ENCODE data around the gene PLIN1. TPM values are rescaled to one million over a fixed set of nuclear protein-coding genes. Genes with fewer than 3 reads are reported as not detected.

PLIN1 gene
- total and polyA plus RNA-seq, 2 donors (not counting 3 experiments of a cell fraction or from before 2014, with no cell fraction given), result 0.07 TPM; not detected in 1

DNA sequence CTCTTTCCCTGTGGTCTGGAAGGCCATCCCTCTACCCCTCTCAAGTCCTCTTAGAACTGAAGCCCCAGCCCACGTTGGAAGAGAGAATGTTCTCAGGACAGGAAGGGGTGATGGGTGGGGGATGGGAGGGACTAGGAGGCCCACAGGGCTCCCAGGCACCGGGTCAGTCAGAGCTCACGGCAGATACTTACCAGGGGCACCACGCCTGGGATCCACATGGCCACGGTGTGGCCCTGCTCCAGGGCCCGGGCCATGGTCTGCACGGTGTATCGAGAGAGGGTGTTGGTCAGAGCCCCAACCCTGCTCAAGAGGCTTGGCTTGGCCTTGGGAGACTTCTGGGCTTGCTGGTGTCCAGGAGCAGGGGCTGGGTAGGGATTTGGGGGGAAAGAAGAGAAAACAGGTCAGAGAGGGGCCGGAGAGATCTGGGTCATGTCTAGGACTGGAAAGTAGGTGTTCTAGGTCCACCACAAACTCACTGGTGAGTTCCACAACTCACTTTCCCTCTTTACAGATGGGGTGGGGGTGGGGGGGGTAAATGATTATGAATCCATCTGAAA lies 9.8 kb downstream of the PLIN1 start:
- Histone ChIP-seq H3K27ac (ENCODE audit: insufficient read depth, low read depth, low read length) (no peak overlapping the region), H3K9me3 (replicated peaks; ENCODE audit: control insufficient read depth, insufficient read depth, low read length) (no peaks in the 10 kb centered on the region), H3K9me1 (replicated peaks; ENCODE audit: control insufficient read depth, extremely low read depth, insufficient read depth, low read length) (no peaks in the 10 kb centered on the region), H3K4me3 (replicated peaks in 1 of 3; ENCODE audit: insufficient read depth in 1 of 3, low read depth in 1 of 3, low read length in 3 of 3) (no peak overlapping the region), H3K27me3 (ENCODE audit: control insufficient read depth in 2 of 2, insufficient read depth in 2 of 2, low read length in 2 of 2) (no peaks in the 10 kb centered on the region), H4K20me1 (replicated peaks; ENCODE audit: control insufficient read depth, extremely low read depth, insufficient read depth, low read length) (no peaks in the 10 kb centered on the region), H3K4me1 (ENCODE audit: control insufficient read depth, extremely low read depth, insufficient read depth, low read length) (peaks cover 9% of the 10 kb centered on the region), H3K4me2 (ENCODE audit: insufficient read depth, low read length) (no peak overlapping the region), H3K9ac (replicated peaks; ENCODE audit: extremely low read depth, insufficient read depth, low read length) (no peak overlapping the region), H3K79me2 (ENCODE audit: control insufficient read depth, insufficient read depth, low read length) (no peaks in the 10 kb centered on the region), H2AFZ (ENCODE audit: low read depth, low read length) (no peak overlapping the region), H3K36me3 (ENCODE audit: control insufficient read depth in 2 of 2, extremely low read depth in 1 of 2, insufficient read depth in 2 of 2, low read length in 2 of 2) (no peaks in the 10 kb centered on the region)
- intact Hi-C loops (cut with micrococcal nuclease) (no loop called here), dilution Hi-C loops (cut with MboI; ENCODE audit: extremely low pct_ligation_motif_present, low sequenced_read_pairs) (no loop called here)
- DNase-seq (ENCODE audit: low read depth, low spot score) (no peak), FAIRE-seq (no peak)
- BruUV-seq (replicated peaks), result no TSS peak
- ChIA-PET CTCF (no interaction called here), POLR2A (no interaction called here)
- TF ChIP-seq FOS (IDR thresholded peaks at IDR 0.05; ENCODE audit: borderline replicate concordance, insufficient read depth, low read length) (no peak), EZH2 (IDR thresholded peaks at IDR 0.05; ENCODE audit: borderline replicate concordance, low read depth, low read length, severe bottlenecking) (no peak), POLR2AphosphoS5 (IDR thresholded peaks at IDR 0.05; ENCODE audit: insufficient read depth, low read depth, low read length) (no peak), CTCF (IDR thresholded peaks at IDR 0.05; ENCODE audit: extremely low read depth in 1 of 2, insufficient read depth in 1 of 2, low read depth in 1 of 2, low read length in 2 of 2) (no peak), GATA2 (IDR thresholded peaks at IDR 0.05; ENCODE audit: insufficient read depth, insufficient read length, low read depth, low read length) (no peak), POLR2A (IDR thresholded peaks at IDR 0.05; ENCODE audit: low read depth, low read length) (no peak), MYC (IDR thresholded peaks at IDR 0.05; ENCODE audit: low read depth, low read length) (no peak), JUN (IDR thresholded peaks at IDR 0.05; ENCODE audit: borderline replicate concordance, insufficient read depth, insufficient read length, low read depth) (no peak)
- TF ChIP-seq, protein P1, sequence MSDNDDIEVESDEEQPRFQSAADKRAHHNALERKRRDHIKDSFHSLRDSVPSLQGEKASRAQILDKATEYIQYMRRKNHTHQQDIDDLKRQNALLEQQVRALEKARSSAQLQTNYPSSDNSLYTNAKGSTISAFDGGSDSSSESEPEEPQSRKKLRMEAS (IDR thresholded peaks at IDR 0.05; ENCODE audit: insufficient read depth, insufficient read length), result no peak

Data from endothelial cell of umbilical vein (primary cell).